HCT116 (cell line): Measurements from ENCODE around the gene MYZAP. TPM values are rescaled to one million over a fixed set of nuclear protein-coding genes. Genes with fewer than 3 reads are reported as not detected.

Source experiments
- ATAC-seq: fragments of 200-7000 bp; cut with Tn5 transposase; 2 replicates; pipeline ENCODE4 v1.9.1; 2020; ENCODE audit warnings: mild to moderate bottlenecking, moderate library complexity
- BruUV-seq: library from RNA; stranded (reverse); fragments of 400-500 nt; replicated peaks from 2 replicates; lab custom pipeline; 2021; lab: Mats Ljungman, UMichigan
- CTCF ChIA-PET: fragments of 300-600 bp; sonication (Branson Sonifier 250); formaldehyde crosslinking; loops from one replicate; lab custom pipeline; 2021; ENCODE audit warnings: antibody characterized with exemption; lab: Charles Lee
- POLR2A ChIA-PET: fragments of 300-600, 350-600 bp; sonication (Branson Sonifier 250); formaldehyde crosslinking; loops from one replicate; lab custom pipeline; 2021; ENCODE audit warnings: antibody characterized with exemption; lab: Charles Lee
- RAD21 ChIA-PET, 2 experiments: fragments of 300-600 bp; sonication (Branson Sonifier 250); formaldehyde crosslinking; loops; one replicate each; lab custom pipeline; 2023; ENCODE audit warnings: low total read pairs in 2 of 2; ENCODE audit not compliant: uncharacterized antibody in 2 of 2, unreplicated experiment in 2 of 2, low non-redundant PET in 1 of 2; lab: Charles Lee
- DNase-seq: peaks from one replicate; pipeline ENCODE4 v3.0.0-alpha.2; 2010; ENCODE audit warnings: low read depth, low spot score
- H2AFZ ChIP-seq: fragments of 200-600 bp; shearing (Covaris generic), sonication (generic); 2 replicates; pipeline ENCODE4 v1.6.1; 2017; ENCODE audit warnings: low read depth, mixed run types, mixed read lengths, antibody characterized with exemption, low read length; ENCODE audit not compliant: poor library complexity, severe bottlenecking
- H3K27ac ChIP-seq: 2 replicates; pipeline ENCODE4 v1.5.1; 2012; ENCODE audit warnings: low read depth, low read length
- H3K27me3 ChIP-seq: fragments of 200-600 bp; sonication (generic); 2 replicates; pipeline ENCODE4 v1.6.1; 2016; ENCODE audit warnings: mixed run types, low read length, mixed read lengths; ENCODE audit not compliant: insufficient read depth
- H3K36me3 ChIP-seq, 2 experiments: fragments of 200-500 bp in 1 of 2; fragments of 200-600 bp in 1 of 2; sonication (Bioruptor generic) in 1 of 2; sonication (generic) in 1 of 2; 2 replicates each; pipeline versions ENCODE4 v1.5.1 to v1.6.1; 2014 to 2016; ENCODE audit warnings: low read length in 2 of 2, inconsistent platforms in 1 of 2, mixed read lengths in 1 of 2, mixed run types in 1 of 2; ENCODE audit not compliant: insufficient read depth in 2 of 2, control insufficient read depth in 1 of 2
- H3K4me1 ChIP-seq, 2 experiments: fragments of 200-600 bp in 1 of 2; sonication (generic) in 1 of 2; 2 replicates each; pipeline versions ENCODE4 v1.5.1 to v1.6.1; 2012 to 2017; ENCODE audit warnings: low read length in 2 of 2, inconsistent platforms in 1 of 2, mild to moderate bottlenecking in 1 of 2, mixed read lengths in 1 of 2, mixed run types in 1 of 2, moderate library complexity in 1 of 2; ENCODE audit not compliant: insufficient read depth in 2 of 2, control insufficient read depth in 1 of 2
- H3K4me2 ChIP-seq: fragments of 200-600 bp; sonication (generic); 2 replicates; pipeline ENCODE4 v1.6.1; 2017; ENCODE audit warnings: mixed run types, low read length, mixed read lengths
- H3K4me3 ChIP-seq, 2 experiments: fragments of 200-600 bp in 1 of 2; sonication (generic) in 1 of 2; replicated peaks in 1 of 2; 2 replicates each; pipeline ENCODE4 v1.5.1; 2011 to 2016; ENCODE audit warnings: low read length in 2 of 2, control low read depth in 1 of 2, low read depth in 1 of 2, mild to moderate bottlenecking in 1 of 2, mixed read lengths in 1 of 2, mixed run types in 1 of 2
- H3K79me2 ChIP-seq: fragments of 200-600 bp; sonication (generic); 2 replicates; pipeline ENCODE4 v1.6.1; 2017; ENCODE audit warnings: mild to moderate bottlenecking, mixed run types, low read length, moderate library complexity, mixed read lengths; ENCODE audit not compliant: insufficient read depth
- H3K9ac ChIP-seq: fragments of 200-600 bp; sonication (generic); 2 replicates; pipeline ENCODE4 v1.6.1; 2016; ENCODE audit warnings: low read length, mixed read lengths
- H3K9me2 ChIP-seq: fragments of 200-600 bp; sonication (generic), shearing (Covaris generic); 2 replicates; pipeline ENCODE4 v1.6.1; 2017; ENCODE audit warnings: mixed run types, mild to moderate bottlenecking, moderate library complexity; ENCODE audit not compliant: insufficient read depth
- H3K9me3 ChIP-seq, 2 experiments: fragments of 200-500 bp in 1 of 2; fragments of 200-600 bp in 1 of 2; sonication (Bioruptor generic) in 1 of 2; sonication (generic) in 1 of 2; 2 replicates each; pipeline ENCODE4 v1.6.1; 2014 to 2017; ENCODE audit warnings: low read length in 2 of 2, mixed read lengths in 2 of 2, inconsistent platforms in 1 of 2, low read depth in 1 of 2, mild to moderate bottlenecking in 1 of 2, mixed run types in 1 of 2, moderate library complexity in 1 of 2; ENCODE audit not compliant: control insufficient read depth in 1 of 2, insufficient read depth in 1 of 2
- H4K20me1 ChIP-seq: fragments of 200-600 bp; sonication (generic), shearing (Covaris generic); 2 replicates; pipeline ENCODE4 v1.6.1; 2017; ENCODE audit warnings: mixed run types, mild to moderate bottlenecking, moderate library complexity; ENCODE audit not compliant: insufficient read depth
- ATF3 ChIP-seq: IDR thresholded peaks from 2 replicates; pipeline ENCODE4 v1.6.1; 2012
- CBX3 ChIP-seq: IDR thresholded peaks from 2 replicates; pipeline ENCODE4 v1.6.1; 2012; ENCODE audit warnings: low read depth
- CTCF ChIP-seq, 3 experiments: fragments of 200-600 bp in 1 of 3; sonication (generic) in 1 of 3; IDR thresholded peaks in 2 of 3; conservative IDR thresholded peaks in 1 of 3; 2 replicates each; pipeline ENCODE4 v1.5.1; 2012 to 2017; ENCODE audit warnings: low read depth in 2 of 3, low read length in 2 of 3, antibody characterized with exemption in 1 of 3, borderline replicate concordance in 1 of 3, control low read depth in 1 of 3, mild to moderate bottlenecking in 1 of 3, mixed read lengths in 1 of 3, mixed run types in 1 of 3, moderate library complexity in 1 of 3; ENCODE audit not compliant: insufficient read depth in 1 of 3
- EGR1 ChIP-seq: IDR thresholded peaks from 2 replicates; pipeline ENCODE4 v1.6.1; 2012; ENCODE audit warnings: low read depth
- ELF1 ChIP-seq: IDR thresholded peaks from 2 replicates; pipeline ENCODE4 v1.6.1; 2012; ENCODE audit warnings: low read depth, borderline replicate concordance
- EZH2phosphoT487 ChIP-seq: fragments of 200-600 bp; IDR thresholded peaks from 2 replicates; pipeline ENCODE4 v1.6.1; 2018; ENCODE audit warnings: antibody characterized with exemption, borderline replicate concordance
- MAX ChIP-seq: IDR thresholded peaks from 2 replicates; pipeline ENCODE4 v1.6.1; 2012
- POLR2A ChIP-seq: IDR thresholded peaks from 2 replicates; pipeline ENCODE4 v1.7.0; 2011; ENCODE audit warnings: borderline replicate concordance; ENCODE audit not compliant: insufficient read depth, insufficient read length; ENCODE audit errors: extremely low read depth
- REST ChIP-seq: IDR thresholded peaks from 2 replicates; pipeline ENCODE4 v1.6.1; 2012; ENCODE audit warnings: low read depth
- TCF7L2 ChIP-seq: IDR thresholded peaks from 2 replicates; pipeline ENCODE4 v1.7.0; 2011; ENCODE audit warnings: borderline replicate concordance, inconsistent platforms; ENCODE audit not compliant: insufficient read depth, insufficient read length; ENCODE audit errors: extremely low read depth
- YY1 ChIP-seq: IDR thresholded peaks from 2 replicates; pipeline ENCODE4 v1.6.1; 2011; ENCODE audit warnings: low read length, low read depth, moderate library complexity, mild to moderate bottlenecking; ENCODE audit not compliant: insufficient replicate concordance; ENCODE audit errors: extremely low read depth
- ZFX ChIP-seq: fragments of 450-650 bp; IDR thresholded peaks from 2 replicates; pipeline ENCODE4 v1.6.1; 2017
- intact Hi-C: fragments of 100-400 bp; cut with micrococcal nuclease; formaldehyde crosslinking; loops from 2 replicates; pipeline ENCODE4 v1.10.0; 2022
- total RNA-seq: library from RNA; stranded (reverse); gene quantifications from one replicate; pipeline ENCODE4 v1.2.1, GENCODE V29; 2021; ENCODE audit not compliant: unreplicated experiment

The MYZAP gene
- total RNA-seq, 1 experiment from 2014 or later = 5.8 TPM

- TF ChIP-seq CTCF (IDR thresholded peaks at IDR 0.05 in 2 of 3, conservative IDR thresholded peaks at IDR 0.05 in 1 of 3; ENCODE audit: borderline replicate concordance in 1 of 3, insufficient read depth in 1 of 3, low read depth in 2 of 3, low read length in 2 of 3) (no peak), EZH2phosphoT487 (no peak), POLR2A (no peak), EGR1 (no peak), CBX3 (no peak), ZFX (no peak), MAX (no peak), YY1 (no peak), ATF3 (no peak), REST (no peak), ELF1 (no peak), TCF7L2 (no peak)
- H3K27me3 ChIP-seq = no peaks in the 10 kb centered on the region
- DNase-seq = no peak
- ChIA-PET RAD21 (no interaction called here), POLR2A (no interaction called here), CTCF (interaction anchor here (1.1 to 1.2 kb wide), 3 partner anchors 126 to 448 kb away, joined by 3 to 5 read pairs (median 3); no protein-coding TSS in a partner anchor)
- intact Hi-C loops = loop anchor here (5.0 kb wide), 1 partner anchor 447 kb away; no protein-coding TSS in a partner anchor
- H2AFZ ChIP-seq = no peak overlapping the region
- H3K9ac ChIP-seq = no peak overlapping the region
- ATAC-seq = no peak
- no peak overlapping the region for H3K27ac ChIP-seq
- no peaks in the 10 kb centered on the region for H4K20me1 ChIP-seq
- peaks cover 4% of the 10 kb centered on the region in 2 experiments; a peak in 3 of 4 replicates for H3K4me1 ChIP-seq
- BruUV-seq = no TSS peak
- no peaks in the 10 kb centered on the region for H3K9me2 ChIP-seq
- no peak overlapping the region for H3K4me2 ChIP-seq
- no peak overlapping the region for H3K4me3 ChIP-seq
- H3K9me3 ChIP-seq = peaks cover 0 to 6% of the 10 kb centered on the region in 2 experiments; a peak in 1 of 4 replicates
- H3K79me2 ChIP-seq = no peaks in the 10 kb centered on the region
- no peaks in the 10 kb centered on the region for H3K36me3 ChIP-seq
These were observed 143.2 kb downstream of the MYZAP start for GRCh38 chr15:57734860-57735259.

Other genes starting within 250 kb of the MYZAP start
- gene CGNL1, start 215.4 kb upstream of the MYZAP start, total RNA-seq = 2.2 TPM
- gene POLR2M, start 114.8 kb downstream of the MYZAP start, total RNA-seq = 86.2 TPM